Measurements from ENCODE around the gene ATXN1. TPM values are rescaled to one million over a fixed set of nuclear protein-coding genes. Genes with fewer than 3 reads are reported as not detected.

The ATXN1 gene
- polyA plus RNA-seq, 1 of the 3 experiments (the other 2 are of a cell fraction), result 7.9 TPM

GRCh38 chr6:16403831-16404230 lies 357.4 kb downstream of the ATXN1 start:
- Histone ChIP-seq H3K4me3 (ENCODE audit: low read depth in 2 of 2, low read length in 1 of 2) (no peak overlapping the region), H3K27ac (ENCODE audit: low read depth in 2 of 2, low read length in 1 of 2) (no peak overlapping the region; a peak in 1 of 4 replicates), H2AFZ (ENCODE audit: low read depth) (no peak overlapping the region), H3K9ac (no peak overlapping the region), H3K36me3 (replicated peaks in 1 of 2; ENCODE audit: control insufficient read depth in 1 of 2, insufficient read depth in 2 of 2, low read length in 1 of 2) (peaks cover 0 to 16% of the 10 kb centered on the region in 2 experiments), H3K4me2 (no peak overlapping the region), H4K20me1 (ENCODE audit: insufficient read depth) (no peaks in the 10 kb centered on the region), H3K27me3 (ENCODE audit: insufficient read depth) (no peaks in the 10 kb centered on the region), H3F3A (replicated peaks; ENCODE audit: insufficient read depth) (peaks cover 13% of the 10 kb centered on the region), H3K9me2 (no peaks in the 10 kb centered on the region), H3K4me1 (ENCODE audit: control insufficient read depth in 1 of 2, insufficient read depth in 2 of 2, low read depth in 1 of 2, low read length in 1 of 2) (peaks cover 8 to 26% of the 10 kb centered on the region in 2 experiments; a peak in 2 of 4 replicates), H3K9me3 (no peaks in the 10 kb centered on the region), H3K79me2 (ENCODE audit: insufficient read depth) (no peaks in the 10 kb centered on the region)
- no peak for TF ChIP-seq IRF3 (IDR thresholded peaks at IDR 0.05; ENCODE audit: low read depth, low read length)
- TF ChIP-seq CTCF (IDR thresholded peaks at IDR 0.05), result peak; percentile 53
- 72% methylated on average over 3 of the region's 3 CpGs for whole genome bisulfite sequencing (ENCODE audit: low lambda C conversion rate)
- ChIA-PET CTCF (interaction anchor here (0.6 to 14.0 kb wide), 6 partner anchors 10 to 524 kb away, joined by 3 to 289 read pairs (median 3); no protein-coding TSS in a partner anchor), POLR2A (interaction anchor here (2.0 kb wide), 1 partner anchor 67 kb away, joined by 6 read pairs; no protein-coding TSS in a partner anchor)
- no peak for DNase-seq

- Histone ChIP-seq H2AFZ (ENCODE audit: low read depth) (no peak overlapping the region), H3K9me2 (no peaks in the 10 kb centered on the region), H3K79me2 (ENCODE audit: insufficient read depth) (no peaks in the 10 kb centered on the region), H3K9me3 (no peaks in the 10 kb centered on the region), H4K20me1 (ENCODE audit: insufficient read depth) (no peaks in the 10 kb centered on the region), H3K27ac (ENCODE audit: low read depth in 2 of 2, low read length in 1 of 2) (peak overlapping the region in 1 of 2 experiments; percentile 80; a peak in 2 of 4 replicates), H3K4me2 (no peak overlapping the region), H3K4me1 (ENCODE audit: control insufficient read depth in 1 of 2, insufficient read depth in 2 of 2, low read depth in 1 of 2, low read length in 1 of 2) (peaks cover 13 to 21% of the 10 kb centered on the region in 2 experiments; a peak in 2 of 4 replicates), H3K9ac (no peak overlapping the region), H3K4me3 (ENCODE audit: low read depth in 2 of 2, low read length in 1 of 2) (no peak overlapping the region), H3K36me3 (replicated peaks in 1 of 2; ENCODE audit: control insufficient read depth in 1 of 2, insufficient read depth in 2 of 2, low read length in 1 of 2) (peaks cover 0 to 9% of the 10 kb centered on the region in 2 experiments), H3K27me3 (ENCODE audit: insufficient read depth) (no peaks in the 10 kb centered on the region), H3F3A (replicated peaks; ENCODE audit: insufficient read depth) (peaks cover 20% of the 10 kb centered on the region)
- no peak for TF ChIP-seq USF1 (IDR thresholded peaks at IDR 0.05; ENCODE audit: borderline replicate concordance, low read depth)
- TF ChIP-seq MXI1 (IDR thresholded peaks at IDR 0.05; ENCODE audit: low read depth, low read length), result 0 out of 2 replicates have a peak, but pooled peaks have one; percentile 28
- no peak for TF ChIP-seq EZH2phosphoT487 (IDR thresholded peaks at IDR 0.05; ENCODE audit: borderline replicate concordance, low read depth)
- TF ChIP-seq CHD2 (IDR thresholded peaks at IDR 0.05; ENCODE audit: low read length, partially characterized antibody), result peak; percentile 64
- TF ChIP-seq NFIC (IDR thresholded peaks at IDR 0.05; ENCODE audit: borderline replicate concordance), result no peak
- peak; percentile 44; the same call in 1 of the 2 replicates for TF ChIP-seq TCF12 (IDR thresholded peaks at IDR 0.05)
- peak; percentile 27; the same call in 1 of the 2 replicates for TF ChIP-seq POLR2AphosphoS5 (IDR thresholded peaks at IDR 0.05; ENCODE audit: low read depth, low read length)
- peak; percentile 80 for TF ChIP-seq RCOR1 (IDR thresholded peaks at IDR 0.05; ENCODE audit: low read length)
- TF ChIP-seq REST (IDR thresholded peaks at IDR 0.05; ENCODE audit: low read depth, low read length), result no peak
- peak; percentile 61 for TF ChIP-seq GATA2 (CRISPR knock-in tag; IDR thresholded peaks at IDR 0.05)
- peak in 1 of 2 experiments; percentile 92; a peak in 2 of 4 replicates for TF ChIP-seq EP300 (IDR thresholded peaks at IDR 0.05; ENCODE audit: borderline replicate concordance in 1 of 2, low read depth in 1 of 2, low read length in 1 of 2)
- no peak for TF ChIP-seq USF2 (IDR thresholded peaks at IDR 0.05; ENCODE audit: borderline replicate concordance, low read depth, low read length)
- TF ChIP-seq FOXM1 (IDR thresholded peaks at IDR 0.05; ENCODE audit: low read depth), result no peak
- TF ChIP-seq RAD21 (IDR thresholded peaks at IDR 0.05; ENCODE audit: low read length), result no peak
- TF ChIP-seq FOXJ3 (CRISPR knock-in tag; IDR thresholded peaks at IDR 0.05), result peak; percentile 89
- CTCF ChIA-PET, result interaction anchor here (0.8 to 14.0 kb wide), 6 partner anchors 22 to 523 kb away, joined by 3 to 289 read pairs (median 3); no protein-coding TSS in a partner anchor
- DNase-seq, result peak; percentile 75
- 60% methylated on average over 1 of the region's 2 CpGs for WGBS (ENCODE audit: low lambda C conversion rate)
- POLR2A ChIA-PET, result interaction anchor here (2.0 kb wide), 1 partner anchor 65 kb away, joined by 6 read pairs; no protein-coding TSS in a partner anchor
Measured at GRCh38 chr6:16402581-16402900, 358.7 kb downstream of the ATXN1 start.

Measured in SK-N-SH (cell line).